GM21423 (cell line): ENCODE measurements around the gene RAD9B.
"Not testable (repeated sequence)": the region's sequence is repeated elsewhere in the genome, so short reads cannot be mapped to it uniquely, and the experiment has no call there.

ENCODE experiments used
- ATAC-seq: cut with Tn5 transposase; IDR thresholded peaks from one replicate; pipeline ENCODE4 v1.9.1; 2021; ENCODE audit warnings: mild to moderate bottlenecking, moderate library complexity; ENCODE audit not compliant: unreplicated experiment

Gene RAD9B

GRCh38 chr12:110501752-110502738 lies at the start of gene RAD9B, which contains the start of gene VPS29:
Gene RAD9B (plus strand): TSS chr12:110502331. CDS start chr12:110502338, 7 bp downstream.
Gene VPS29 (minus strand): TSS chr12:110502111. CDS start chr12:110502051, 60 bp downstream.
- ATAC-seq = peak; percentile 95

GRCh38 chr12:110453569-110454296 lies 48.4 kb upstream of the RAD9B start:
- no peak for ATAC-seq

GRCh38 chr12:110458756-110459155 lies 43.4 kb upstream of the RAD9B start:
- no peak for ATAC-seq

- ATAC-seq = not testable (repeated sequence)
These were observed 40.9 kb upstream of the RAD9B start for GRCh38 chr12:110461189-110461588.

- ATAC-seq = no peak
These were observed 37.1 kb upstream of the RAD9B start for GRCh38 chr12:110465024-110465423.

GRCh38 chr12:110465765-110466164 lies 36.4 kb upstream of the RAD9B start:
- not testable (repeated sequence) for ATAC-seq

GRCh38 chr12:110466791-110467190 lies 35.3 kb upstream of the RAD9B start:
- ATAC-seq = no peak

GRCh38 chr12:110467847-110468213 lies 34.3 kb upstream of the RAD9B start:
- ATAC-seq = no peak

- peak; percentile 78 for ATAC-seq
These were observed 33.7 kb upstream of the RAD9B start, which contains the start of the genes FAM216A and GPN3 for GRCh38 chr12:110468214-110469048. Gene FAM216A (plus strand): TSS chr12:110468845. CDS start chr12:110468876, 31 bp downstream. Gene GPN3 (minus strand): TSS chr12:110468257. CDS start chr12:110468203, 54 bp downstream.

- no peak for ATAC-seq
These were observed 26.7 kb upstream of the RAD9B start for GRCh38 chr12:110475426-110475825.

GRCh38 chr12:110498984-110499706 lies 3.0 kb upstream of the RAD9B start:
- ATAC-seq = no peak

GRCh38 chr12:110501399-110501751 lies 756 bp upstream of the RAD9B start:
- no peak for ATAC-seq

GRCh38 chr12:110503432-110503831 lies 1.3 kb downstream of the RAD9B start:
- no peak for ATAC-seq

- ATAC-seq = no peak
These were observed 3.2 kb downstream of the RAD9B start for GRCh38 chr12:110505332-110505731.

- no peak for ATAC-seq
These were observed 6.0 kb downstream of the RAD9B start for GRCh38 chr12:110508071-110508586.

GRCh38 chr12:110513842-110514241 lies 11.7 kb downstream of the RAD9B start:
- no peak for ATAC-seq

- ATAC-seq = no peak
These were observed 12.2 kb downstream of the RAD9B start for GRCh38 chr12:110514363-110514762.

GRCh38 chr12:110516995-110517394 lies 14.9 kb downstream of the RAD9B start:
- no peak for ATAC-seq

- not testable (repeated sequence) for ATAC-seq
These were observed 15.9 kb downstream of the RAD9B start for GRCh38 chr12:110518014-110518413.
